ELF-1 (cell line): ENCODE data around the gene UGT1A5.
"Not testable (repeated sequence)": the region's sequence is repeated elsewhere in the genome, so short reads cannot be mapped to it uniquely, and the experiment has no call there.

Experiments
- DNase-seq: peaks from one replicate; pipeline ENCODE4 v3.0.0-alpha.2; 2016; ENCODE audit warnings: low read depth, low spot score

The UGT1A5 gene

GRCh38 chr2:233745838-233746237 is 33.1 kb downstream of the UGT1A5 start:
- not testable (repeated sequence) for DNase-seq

- DNase-seq: no peak
Measured at GRCh38 chr2:233746475-233747282, 34.0 kb downstream of the UGT1A5 start.

GRCh38 chr2:233747283-233747544 is 34.5 kb downstream of the UGT1A5 start:
- no peak for DNase-seq

- DNase-seq: not testable (repeated sequence)
Measured at GRCh38 chr2:233750689-233751088, 38.0 kb downstream of the UGT1A5 start.

- DNase-seq: not testable (repeated sequence)
Measured at GRCh38 chr2:233751212-233752009, 38.7 kb downstream of the UGT1A5 start.

GRCh38 chr2:233754872-233755611 is 42.3 kb downstream of the UGT1A5 start:
- DNase-seq: no peak

- no peak for DNase-seq
Measured at GRCh38 chr2:233756429-233757081, 43.8 kb downstream of the UGT1A5 start.

GRCh38 chr2:233758141-233758540 is 45.4 kb downstream of the UGT1A5 start:
- DNase-seq: no peak

- no peak for DNase-seq
Measured at GRCh38 chr2:233758849-233759248, 46.1 kb downstream of the UGT1A5 start.

- DNase-seq: no peak
Measured at GRCh38 chr2:233760043-233760442, 47.3 kb downstream of the UGT1A5 start, which contains the start of gene UGT1A1. Gene UGT1A1 (plus strand): TSS chr2:233760270. CDS start chr2:233760288, 18 bp downstream.

- no peak for DNase-seq
Measured at GRCh38 chr2:233761040-233761769, 48.5 kb downstream of the UGT1A5 start.

- DNase-seq: no peak
Measured at GRCh38 chr2:233764264-233764663, 51.6 kb downstream of the UGT1A5 start.

GRCh38 chr2:233764761-233765160 is 52.1 kb downstream of the UGT1A5 start:
- no peak for DNase-seq

GRCh38 chr2:233766416-233766815 is 53.7 kb downstream of the UGT1A5 start:
- DNase-seq: no peak

GRCh38 chr2:233768076-233768475 is 55.4 kb downstream of the UGT1A5 start:
- no peak for DNase-seq

GRCh38 chr2:233769260-233769659 is 56.6 kb downstream of the UGT1A5 start:
- no peak for DNase-seq

GRCh38 chr2:233772153-233772552 is 59.4 kb downstream of the UGT1A5 start:
- no peak for DNase-seq

- DNase-seq: no peak
Measured at GRCh38 chr2:233772583-233772982, 59.9 kb downstream of the UGT1A5 start.

- DNase-seq: no peak
Measured at GRCh38 chr2:233773854-233774253, 61.1 kb downstream of the UGT1A5 start.

GRCh38 chr2:233775414-233775813 is 62.7 kb downstream of the UGT1A5 start:
- no peak for DNase-seq

GRCh38 chr2:233778030-233778429 is 65.3 kb downstream of the UGT1A5 start, which contains the start of gene MROH2A:
Gene MROH2A (plus strand): TSS chr2:233778330. CDS start chr2:233779359, 1,029 bp downstream.
- no peak for DNase-seq
